Nephron (organoid): ENCODE data around the gene ASAP2.

Experiments
- H3K27ac Mint-ChIP-seq, 3 experiments: 2 replicates each; pipeline ENCODE4 v1.8.0; 2020; ENCODE audit warnings: mixed read lengths in 3 of 3, mild to moderate bottlenecking in 2 of 3, moderate library complexity in 1 of 3
- H3K27me3 Mint-ChIP-seq: 2 replicates; pipeline ENCODE4 v1.8.0; 2021; ENCODE audit warnings: low read depth, mild to moderate bottlenecking, moderate library complexity, mixed read lengths
- H3K36me3 Mint-ChIP-seq: 2 replicates; pipeline ENCODE4 v1.8.0; 2020; ENCODE audit warnings: low read depth, mixed read lengths
- H3K4me1 Mint-ChIP-seq: 2 replicates; pipeline ENCODE4 v1.8.0; 2020; ENCODE audit warnings: mixed read lengths
- H3K4me3 Mint-ChIP-seq, 3 experiments: 2 replicates each; pipeline ENCODE4 v1.8.0; 2020; ENCODE audit warnings: mild to moderate bottlenecking in 3 of 3, mixed read lengths in 3 of 3, moderate library complexity in 2 of 3
- H3K9me3 Mint-ChIP-seq: 2 replicates; pipeline ENCODE4 v1.8.0; 2020; ENCODE audit warnings: mixed read lengths
- TF ChIP-seq, protein P1 (sequence below), 3 experiments: fragments of 200-600 bp; sonication (generic); IDR thresholded peaks; one replicate each; pipeline ENCODE4 v1.5.0; 2021; ENCODE audit warnings: antibody characterized with exemption in 3 of 3; ENCODE audit not compliant: unreplicated experiment in 3 of 3

The ASAP2 gene

GRCh38 chr2:9232886-9233285 lies 26.3 kb downstream of the ASAP2 start:
- H3K36me3 Mint-ChIP-seq, result no peaks in the 10 kb centered on the region
- peaks cover 80% of the 10 kb centered on the region for H3K4me1 Mint-ChIP-seq
- H3K27me3 Mint-ChIP-seq, result no peaks in the 10 kb centered on the region
- peak overlapping the region in 1 of 3 experiments; percentile 7 for H3K4me3 Mint-ChIP-seq
- no peaks in the 10 kb centered on the region for H3K9me3 Mint-ChIP-seq
- TF ChIP-seq, protein P1, sequence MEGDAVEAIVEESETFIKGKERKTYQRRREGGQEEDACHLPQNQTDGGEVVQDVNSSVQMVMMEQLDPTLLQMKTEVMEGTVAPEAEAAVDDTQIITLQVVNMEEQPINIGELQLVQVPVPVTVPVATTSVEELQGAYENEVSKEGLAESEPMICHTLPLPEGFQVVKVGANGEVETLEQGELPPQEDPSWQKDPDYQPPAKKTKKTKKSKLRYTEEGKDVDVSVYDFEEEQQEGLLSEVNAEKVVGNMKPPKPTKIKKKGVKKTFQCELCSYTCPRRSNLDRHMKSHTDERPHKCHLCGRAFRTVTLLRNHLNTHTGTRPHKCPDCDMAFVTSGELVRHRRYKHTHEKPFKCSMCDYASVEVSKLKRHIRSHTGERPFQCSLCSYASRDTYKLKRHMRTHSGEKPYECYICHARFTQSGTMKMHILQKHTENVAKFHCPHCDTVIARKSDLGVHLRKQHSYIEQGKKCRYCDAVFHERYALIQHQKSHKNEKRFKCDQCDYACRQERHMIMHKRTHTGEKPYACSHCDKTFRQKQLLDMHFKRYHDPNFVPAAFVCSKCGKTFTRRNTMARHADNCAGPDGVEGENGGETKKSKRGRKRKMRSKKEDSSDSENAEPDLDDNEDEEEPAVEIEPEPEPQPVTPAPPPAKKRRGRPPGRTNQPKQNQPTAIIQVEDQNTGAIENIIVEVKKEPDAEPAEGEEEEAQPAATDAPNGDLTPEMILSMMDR (IDR thresholded peaks at IDR 0.05; ENCODE audit: unreplicated experiment in 3 of 3), result no peak
- peak overlapping the region; percentile 51 to 91 (median 61) for H3K27ac Mint-ChIP-seq

DNA sequence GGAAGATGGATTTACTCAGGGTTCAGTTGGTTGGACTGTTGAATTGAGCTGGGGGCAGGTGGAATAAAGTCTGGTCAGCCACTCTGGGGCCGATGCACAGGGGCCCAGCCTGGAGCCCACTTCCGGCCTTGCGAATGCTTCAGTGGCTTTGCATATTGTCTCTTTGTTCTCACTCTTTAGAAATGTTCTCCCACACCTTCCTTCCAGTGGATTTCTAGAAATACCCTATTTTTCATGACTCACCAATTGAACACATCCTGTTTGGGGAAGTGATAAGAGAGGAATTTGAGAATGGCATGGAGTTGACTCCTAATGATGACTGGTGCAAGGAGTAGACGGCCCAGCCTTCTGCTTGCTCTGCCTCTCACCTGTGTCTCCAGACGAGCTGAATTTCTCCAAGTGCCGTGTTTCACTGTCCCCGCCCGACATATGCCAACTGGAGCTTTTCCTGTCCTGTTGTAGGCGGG lies 28.1 kb downstream of the ASAP2 start:
- Mint-ChIP-seq H3K36me3 (no peaks in the 10 kb centered on the region), H3K27ac (peak overlapping the region; percentile 97 to 99 (median 98)), H3K9me3 (no peaks in the 10 kb centered on the region), H3K4me1 (peaks cover 79% of the 10 kb centered on the region), H3K4me3 (peak overlapping the region in 2 of 3 experiments; percentile 27 to 57), H3K27me3 (no peaks in the 10 kb centered on the region)
- TF ChIP-seq, protein P1 (IDR thresholded peaks at IDR 0.05; ENCODE audit: unreplicated experiment in 3 of 3), result no peak

GRCh38 chr2:9235147-9236044 lies 28.8 kb downstream of the ASAP2 start:
- Mint-ChIP-seq H3K27me3 (no peaks in the 10 kb centered on the region), H3K27ac (peak overlapping the region; percentile 97 to 99 (median 98)), H3K4me1 (peaks cover 72% of the 10 kb centered on the region), H3K36me3 (no peaks in the 10 kb centered on the region), H3K4me3 (peak overlapping the region; percentile 28 to 57 (median 57)), H3K9me3 (no peaks in the 10 kb centered on the region)
- TF ChIP-seq, protein P1 (IDR thresholded peaks at IDR 0.05; ENCODE audit: unreplicated experiment in 3 of 3), result no peak

DNA sequence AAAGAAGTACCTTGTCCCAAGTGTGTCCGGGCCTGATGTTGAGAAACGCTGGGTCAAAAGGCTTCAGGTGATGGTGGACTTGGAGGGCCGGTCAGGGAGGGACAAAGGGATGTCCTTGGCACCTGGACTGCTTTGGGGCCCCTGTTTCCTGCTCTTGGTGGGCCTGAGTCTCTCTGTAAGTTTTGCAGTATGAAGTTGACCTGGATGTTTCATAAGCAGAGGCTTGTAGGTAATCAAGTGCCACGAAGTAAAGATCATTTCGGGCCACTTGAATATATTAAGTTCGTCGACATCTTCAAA lies 29.4 kb downstream of the ASAP2 start:
- H3K36me3 Mint-ChIP-seq, result no peaks in the 10 kb centered on the region
- peak overlapping the region; percentile 97 to 99 (median 98) for H3K27ac Mint-ChIP-seq
- H3K4me3 Mint-ChIP-seq, result no peak overlapping the region
- H3K9me3 Mint-ChIP-seq, result no peaks in the 10 kb centered on the region
- TF ChIP-seq, protein P1 (IDR thresholded peaks at IDR 0.05; ENCODE audit: unreplicated experiment in 3 of 3), result no peak
- H3K27me3 Mint-ChIP-seq, result no peaks in the 10 kb centered on the region
- peaks cover 74% of the 10 kb centered on the region for H3K4me1 Mint-ChIP-seq

GRCh38 chr2:9236867-9237266 lies 30.3 kb downstream of the ASAP2 start:
- H3K27ac Mint-ChIP-seq, result peak overlapping the region; percentile 97 to 99 (median 98)
- TF ChIP-seq, protein P1 (IDR thresholded peaks at IDR 0.05; ENCODE audit: unreplicated experiment in 3 of 3), result no peak
- H3K4me3 Mint-ChIP-seq, result peak overlapping the region in 1 of 3 experiments; percentile 1
- no peaks in the 10 kb centered on the region for H3K9me3 Mint-ChIP-seq
- peaks cover 79% of the 10 kb centered on the region for H3K4me1 Mint-ChIP-seq
- H3K36me3 Mint-ChIP-seq, result no peaks in the 10 kb centered on the region
- no peaks in the 10 kb centered on the region for H3K27me3 Mint-ChIP-seq
